Ishikawa (cell line): ENCODE data around the gene ABCG1.

ENCODE experiments used
- CEBPB ChIP-seq: IDR thresholded peaks from 2 replicates; pipeline ENCODE4 v1.6.1; 2012
- CREB1 ChIP-seq: IDR thresholded peaks from 2 replicates; pipeline ENCODE4 v1.6.1; 2012; ENCODE audit warnings: low read depth
- EGR1 ChIP-seq: IDR thresholded peaks from 2 replicates; pipeline ENCODE4 v1.6.1; 2012
- EP300 ChIP-seq: IDR thresholded peaks from 2 replicates; pipeline ENCODE4 v1.6.1; 2012; ENCODE audit warnings: borderline replicate concordance
- FOXM1 ChIP-seq: IDR thresholded peaks from 2 replicates; pipeline ENCODE4 v1.6.1; 2012; ENCODE audit warnings: low read depth, borderline replicate concordance
- MAX ChIP-seq: IDR thresholded peaks from 2 replicates; pipeline ENCODE4 v1.6.1; 2012
- NFIC ChIP-seq: IDR thresholded peaks from 2 replicates; pipeline ENCODE4 v1.6.1; 2012
- RAD21 ChIP-seq: IDR thresholded peaks from 2 replicates; pipeline ENCODE4 v1.6.1; 2012; ENCODE audit warnings: low read depth
- REST ChIP-seq: IDR thresholded peaks from 2 replicates; pipeline ENCODE4 v1.6.1; 2012; ENCODE audit warnings: low read depth, mild to moderate bottlenecking
- TAF1 ChIP-seq: IDR thresholded peaks from 2 replicates; pipeline ENCODE4 v1.6.1; 2012; ENCODE audit warnings: low read depth, mild to moderate bottlenecking
- TCF12 ChIP-seq: IDR thresholded peaks from 2 replicates; pipeline ENCODE4 v1.6.1; 2012; ENCODE audit warnings: low read depth
- TEAD4 ChIP-seq: IDR thresholded peaks from 2 replicates; pipeline ENCODE4 v1.6.1; 2012
- USF1 ChIP-seq: IDR thresholded peaks from 2 replicates; pipeline ENCODE4 v1.6.1; 2012
- YY1 ChIP-seq: IDR thresholded peaks from 2 replicates; pipeline ENCODE4 v1.6.1; 2012; ENCODE audit warnings: low read depth
- ZBTB7A ChIP-seq: IDR thresholded peaks from 2 replicates; pipeline ENCODE4 v1.6.1; 2012; ENCODE audit warnings: low read depth

Gene ABCG1

GRCh38 chr21:42191064-42191463 lies 27.9 kb upstream of the ABCG1 start:
- TF ChIP-seq EGR1 (no peak), NFIC (no peak), CREB1 (no peak), TCF12 (no peak)

- TF ChIP-seq USF1 (peak; percentile 19; the same call in 1 of the 2 replicates), TEAD4 (peak; percentile 68), EGR1 (no peak), MAX (peak; percentile 84)
These were observed 27.0 kb upstream of the ABCG1 start for GRCh38 chr21:42191696-42192595.

GRCh38 chr21:42193131-42193671 lies 25.7 kb upstream of the ABCG1 start:
- TF ChIP-seq CREB1 (no peak), RAD21 (no peak), NFIC (no peak), CEBPB (no peak)

- TF ChIP-seq NFIC (no peak), CEBPB (no peak)
These were observed 25.2 kb upstream of the ABCG1 start for GRCh38 chr21:42193721-42194120.

GRCh38 chr21:42194863-42195262 lies 24.1 kb upstream of the ABCG1 start:
- TF ChIP-seq CREB1: no peak
- TF ChIP-seq MAX: no peak
- no peak for TF ChIP-seq NFIC
- no peak for TF ChIP-seq ZBTB7A
- no peak for TF ChIP-seq TCF12
- TF ChIP-seq EGR1: no peak
- TF ChIP-seq REST: no peak
- no peak for TF ChIP-seq TAF1

- TF ChIP-seq TCF12 (no peak), NFIC (no peak), TEAD4 (no peak), RAD21 (no peak), CREB1 (no peak), CEBPB (peak; percentile 44), EP300 (no peak)
These were observed 23.4 kb upstream of the ABCG1 start for GRCh38 chr21:42195378-42196031.

GRCh38 chr21:42198929-42199867 lies 19.7 kb upstream of the ABCG1 start:
- TF ChIP-seq TAF1: no peak
- TF ChIP-seq CEBPB: peak; percentile 96
- 0 out of 2 replicates have a peak, but pooled peaks have one; percentile 11 for TF ChIP-seq FOXM1
- TF ChIP-seq RAD21: no peak
- TF ChIP-seq EGR1: no peak
- no peak for TF ChIP-seq ZBTB7A
- TF ChIP-seq YY1: no peak
